HTERT RPE-1 (cell line): ENCODE measurements around the gene YOD1.

ENCODE experiments used
- in situ Hi-C: fragments of 300-500 bp; cut with MboI; formaldehyde crosslinking; loops from 4 replicates; pipeline ENCODE4 v1.14.3; 2020; ENCODE audit warnings: low sequenced_read_pairs

YOD1 gene

DNA sequence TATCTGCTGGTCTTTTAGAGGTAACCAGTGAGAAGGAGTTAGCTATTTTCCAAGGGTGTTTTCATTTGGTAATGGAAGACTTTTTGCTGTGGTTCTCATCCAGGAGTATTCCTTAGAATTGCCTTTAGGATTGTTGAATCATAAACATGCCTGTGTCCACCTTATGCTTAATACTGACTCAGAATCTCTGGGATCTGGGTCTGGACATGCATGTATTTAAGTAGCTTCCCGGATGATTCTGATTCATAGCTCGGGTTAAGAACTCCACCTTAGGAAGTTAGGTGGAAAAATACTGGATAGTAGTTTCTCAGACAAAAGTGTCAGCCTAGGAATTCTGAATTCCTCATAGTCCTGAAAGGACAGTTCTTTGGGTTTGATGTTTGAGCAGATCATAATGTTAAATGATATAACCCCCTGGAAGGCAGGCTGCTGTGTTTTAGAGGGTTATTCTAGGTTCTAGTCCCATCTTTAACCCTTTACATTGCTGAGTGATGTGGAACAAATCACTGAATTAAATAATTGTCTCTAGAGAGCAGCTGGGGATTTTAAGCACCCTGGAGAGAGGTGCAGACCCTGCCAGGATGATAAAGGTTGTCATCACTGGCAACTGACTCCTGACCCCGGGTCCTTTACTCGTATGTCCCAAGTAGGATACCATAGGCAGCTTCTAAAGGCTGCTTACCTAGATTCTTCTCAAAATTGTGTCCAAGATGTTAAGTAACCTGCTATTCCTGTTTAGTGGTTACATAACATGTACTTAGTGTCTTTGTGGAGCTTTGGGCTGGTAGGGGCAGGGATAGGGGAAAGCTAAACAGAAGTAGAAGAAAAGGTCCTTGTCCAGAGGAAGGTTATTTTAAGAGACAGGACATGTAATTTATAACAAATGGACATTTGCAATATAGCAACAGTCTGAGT is 23.2 kb upstream of the YOD1 start:
- in situ Hi-C loops: no loop called here

DNA sequence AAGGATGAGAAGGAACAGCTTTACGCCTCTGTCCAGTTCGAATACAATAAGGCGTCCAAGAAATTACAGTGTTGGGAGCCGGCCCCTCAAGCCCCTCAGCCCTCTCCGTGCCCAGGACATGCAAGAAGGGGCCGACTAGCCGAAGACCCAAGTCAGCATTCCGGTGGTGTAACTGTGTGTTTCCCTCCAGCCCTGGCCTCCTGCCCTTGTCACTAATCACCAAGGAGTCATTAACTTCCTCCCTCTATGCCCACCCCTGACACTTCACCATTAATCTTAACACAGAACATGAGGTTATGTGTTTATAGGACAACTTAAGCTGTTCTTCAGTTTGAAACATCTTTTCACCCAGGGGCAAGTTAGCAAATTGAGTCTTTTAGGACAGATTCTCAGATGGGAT is 21.2 kb upstream of the YOD1 start:
- in situ Hi-C loops: no loop called here

DNA sequence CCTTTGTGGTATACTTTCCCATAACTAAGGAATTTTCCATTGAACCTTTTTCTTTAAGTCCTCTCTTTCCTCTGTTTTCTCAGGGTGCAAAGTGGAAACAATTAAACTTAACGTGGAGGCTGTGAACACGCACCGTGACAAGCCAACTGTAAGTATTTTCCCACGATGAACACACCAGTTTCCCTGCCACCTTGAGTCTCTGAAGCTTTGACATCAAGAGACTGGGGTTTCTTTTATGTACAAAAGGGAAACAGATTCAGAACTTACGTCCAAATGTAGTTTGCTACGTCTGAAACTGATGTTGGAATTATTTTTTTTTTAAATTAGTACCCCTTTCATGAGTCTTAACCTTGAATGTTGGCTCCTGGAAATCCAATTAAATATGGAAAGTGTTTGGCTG is 20.4 kb upstream of the YOD1 start:
- in situ Hi-C loops: no loop called here

DNA sequence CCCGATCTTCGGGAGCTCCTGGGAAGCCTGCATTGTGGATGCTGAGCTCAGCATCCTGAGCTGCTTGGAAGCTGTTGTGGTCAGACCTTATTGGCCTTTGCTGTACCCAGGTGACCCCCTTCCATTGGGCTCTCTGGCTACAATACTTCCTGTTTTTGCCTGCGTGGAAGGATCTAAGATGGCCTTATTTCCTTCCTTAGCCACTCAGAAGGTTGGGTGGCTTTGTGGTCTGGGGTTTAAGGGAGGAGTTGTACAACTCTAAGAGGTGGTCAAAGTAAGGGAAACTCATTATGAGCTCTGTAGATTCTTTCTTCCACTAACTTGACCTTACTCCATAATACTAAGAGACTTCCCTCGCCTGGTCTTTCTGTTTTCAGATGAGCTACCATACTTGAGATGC is 19.8 kb upstream of the YOD1 start:
- in situ Hi-C loops: no loop called here

DNA sequence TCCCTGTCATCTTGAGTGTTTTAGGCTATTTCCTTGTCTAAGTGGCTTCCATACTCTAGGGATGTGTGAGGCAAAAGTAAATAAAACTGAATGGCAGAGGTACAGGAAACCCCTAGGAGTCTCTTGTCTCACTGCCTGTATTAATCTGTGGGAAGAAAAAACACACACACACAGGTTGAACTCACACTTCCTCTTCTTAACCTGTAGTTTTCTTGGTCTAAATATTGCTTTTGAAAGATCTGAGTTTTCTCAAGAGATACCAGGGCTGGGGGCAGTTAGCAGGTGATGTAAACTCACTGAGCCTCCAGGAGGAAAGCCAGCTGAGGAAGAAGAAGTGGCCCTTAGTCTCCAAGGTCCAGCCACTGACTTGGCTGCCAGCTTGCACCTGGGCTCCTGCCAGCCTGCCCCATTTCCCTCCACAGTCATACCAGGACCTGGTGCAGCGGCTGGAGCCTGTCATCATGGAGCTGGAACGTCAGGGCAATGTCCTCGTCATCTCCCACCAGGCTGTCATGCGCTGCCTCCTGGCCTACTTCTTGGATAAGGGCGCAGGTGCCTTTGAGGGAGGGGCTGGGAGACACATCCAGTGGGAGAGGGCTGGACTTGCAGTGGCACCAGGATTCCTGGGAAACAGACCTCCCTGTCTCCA is 19.0 kb upstream of the YOD1 start:
- in situ Hi-C loops: no loop called here

DNA sequence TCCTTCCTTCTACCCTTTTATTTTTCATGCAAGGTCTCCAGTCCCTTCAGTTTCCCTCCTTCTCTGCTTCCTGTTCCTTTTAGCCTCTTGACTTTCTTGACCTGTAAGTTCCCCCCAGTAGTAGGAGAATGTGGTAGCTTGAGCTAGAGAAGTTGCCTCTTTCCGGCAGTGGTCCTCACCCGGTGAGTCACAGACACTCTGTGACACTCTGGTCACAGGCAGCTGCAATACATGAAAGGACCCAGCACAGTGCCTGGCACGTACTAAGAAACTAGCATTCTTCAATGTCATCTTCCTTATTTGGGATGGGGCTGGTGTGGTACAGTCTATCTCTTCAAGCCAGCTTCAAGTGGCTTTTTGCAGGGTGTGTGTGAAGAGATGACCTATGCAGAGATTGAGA is 18.1 kb upstream of the YOD1 start:
- in situ Hi-C loops: no loop called here

DNA sequence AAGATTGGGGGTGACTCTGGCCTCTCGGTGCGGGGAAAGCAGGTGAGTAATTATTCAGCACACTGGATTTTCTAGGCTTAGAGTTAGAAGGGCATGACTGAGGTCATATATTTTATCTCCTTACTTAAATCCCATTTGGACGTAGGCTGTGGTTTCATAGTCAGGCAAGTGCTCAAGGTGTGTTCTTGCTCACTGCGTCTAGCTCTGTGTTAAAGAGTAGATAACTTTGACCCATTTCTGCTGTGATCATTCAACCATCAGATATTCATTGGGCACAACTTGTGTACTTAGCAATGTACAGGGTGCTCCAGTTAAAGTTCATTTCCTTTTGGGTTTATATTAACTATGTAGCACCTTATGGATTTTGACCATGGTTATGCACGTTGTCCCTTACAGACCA is 16.7 kb upstream of the YOD1 start:
- in situ Hi-C loops: no loop called here

DNA sequence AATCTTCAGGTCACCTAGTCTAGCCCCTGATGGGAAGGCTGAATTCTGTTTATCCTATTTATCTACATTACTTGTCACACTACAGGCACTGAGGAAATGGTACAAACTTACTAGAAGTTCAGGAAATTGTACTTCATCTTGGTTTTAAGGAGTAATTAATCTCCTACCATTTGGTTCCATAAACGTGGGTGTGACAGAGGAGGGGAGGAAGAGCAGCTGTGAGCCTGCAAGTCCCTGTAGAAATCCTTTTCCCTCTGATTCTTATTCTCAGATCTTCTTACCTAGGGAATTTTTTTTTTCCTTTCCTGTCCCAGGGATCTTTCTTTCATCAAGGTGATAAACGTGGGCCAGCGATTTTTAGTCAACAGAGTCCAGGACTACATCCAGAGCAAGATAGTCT is 16.2 kb upstream of the YOD1 start:
- in situ Hi-C loops: no loop called here

DNA sequence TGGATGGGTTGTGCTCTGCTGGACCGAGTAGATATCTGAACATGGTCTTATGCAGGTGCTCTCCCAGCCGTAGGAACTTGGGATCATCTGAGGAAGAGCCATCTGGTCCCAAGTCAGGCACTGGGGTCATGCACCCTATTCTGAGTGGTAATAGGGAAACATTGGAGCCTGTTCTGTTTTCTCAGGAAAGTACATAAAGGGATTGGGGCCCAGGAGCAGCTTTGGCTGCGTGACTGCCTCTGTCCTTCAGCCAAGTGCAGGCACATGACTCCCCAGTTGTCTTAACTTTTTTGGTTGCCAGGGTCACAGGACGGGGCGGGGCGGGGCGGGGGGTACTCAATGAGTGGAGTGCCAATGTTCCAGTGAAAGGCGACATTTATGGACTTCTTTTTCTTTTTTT is 13.6 kb upstream of the YOD1 start:
- in situ Hi-C loops: no loop called here

DNA sequence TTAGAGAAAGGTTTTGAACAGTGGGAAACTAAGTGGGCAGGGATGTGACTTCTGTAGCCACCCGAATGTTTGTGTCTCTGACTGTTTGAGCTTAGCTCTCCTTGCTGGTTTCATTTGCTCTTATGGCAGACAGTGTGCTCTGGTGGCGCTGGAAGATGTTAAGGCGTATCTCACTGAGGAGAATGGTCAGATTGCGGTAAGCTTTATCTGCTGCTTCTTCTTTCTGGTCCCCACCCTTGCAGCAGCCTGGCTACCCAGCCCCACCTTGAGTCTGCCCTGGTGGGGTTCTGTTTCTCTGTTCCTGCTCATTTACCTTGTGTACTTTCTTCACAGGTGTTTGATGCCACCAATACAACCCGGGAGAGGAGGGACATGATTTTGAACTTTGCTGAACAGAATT is 12.0 kb upstream of the YOD1 start:
- in situ Hi-C loops: no loop called here

DNA sequence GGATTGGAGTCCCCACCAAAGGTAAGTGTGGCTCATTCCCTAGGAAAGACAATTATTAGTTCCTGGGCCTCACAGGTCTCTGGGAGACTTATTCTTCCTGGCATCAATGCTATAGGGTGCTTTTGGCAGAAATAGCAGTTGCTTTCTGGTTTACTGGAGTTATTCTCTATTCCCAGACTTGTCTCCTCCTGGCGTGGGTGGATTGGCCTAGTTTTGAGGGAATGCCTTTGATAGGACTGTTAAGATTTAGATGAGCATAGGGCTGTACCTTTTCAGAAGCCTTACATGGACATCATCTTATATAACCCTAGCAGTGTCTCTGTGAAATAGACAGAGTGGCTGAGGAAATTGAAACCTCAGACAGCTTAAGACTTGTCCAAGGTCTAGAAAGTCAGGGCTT is 11.1 kb upstream of the YOD1 start:
- in situ Hi-C loops: no loop called here

DNA sequence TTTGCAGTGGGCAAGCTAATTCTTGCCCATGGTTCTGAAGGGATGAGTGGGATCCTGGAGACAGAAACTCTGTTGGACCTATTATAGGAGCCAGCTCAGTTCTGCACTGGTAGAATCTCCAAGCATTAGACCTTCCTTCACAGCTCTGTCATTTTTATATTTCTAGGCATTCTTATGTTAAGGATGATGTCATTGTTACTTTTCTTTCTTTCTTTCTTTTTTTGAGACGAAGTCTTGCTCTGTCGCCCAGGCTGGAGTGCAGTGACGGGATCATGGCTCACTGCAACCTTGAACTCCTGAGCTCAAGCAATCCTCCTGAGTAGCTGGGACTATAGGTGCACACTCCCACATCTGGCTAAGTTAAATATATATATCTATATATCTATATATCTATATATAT is 9.6 kb upstream of the YOD1 start:
- in situ Hi-C loops: no loop called here

DNA sequence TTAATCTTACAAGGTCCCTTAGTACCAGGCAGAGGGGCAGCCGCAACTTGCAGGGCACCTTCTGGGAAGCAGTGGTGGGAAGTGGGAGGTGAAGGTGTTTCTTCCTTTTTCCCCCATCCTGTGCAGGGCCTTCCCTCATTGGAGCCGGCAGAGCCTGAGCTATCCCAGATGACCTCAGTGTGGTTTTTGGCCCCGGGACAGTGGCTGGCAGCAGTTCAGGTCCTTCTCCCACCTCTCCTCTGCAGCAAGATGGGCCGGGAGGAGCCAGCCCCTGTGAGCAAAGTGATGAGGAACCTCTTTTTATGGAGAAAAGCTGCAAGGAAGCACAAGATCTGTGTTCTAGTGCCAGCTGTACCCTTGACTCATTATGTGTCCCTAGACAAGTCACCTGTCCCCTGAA is 8.9 kb upstream of the YOD1 start:
- in situ Hi-C loops: no loop called here

DNA sequence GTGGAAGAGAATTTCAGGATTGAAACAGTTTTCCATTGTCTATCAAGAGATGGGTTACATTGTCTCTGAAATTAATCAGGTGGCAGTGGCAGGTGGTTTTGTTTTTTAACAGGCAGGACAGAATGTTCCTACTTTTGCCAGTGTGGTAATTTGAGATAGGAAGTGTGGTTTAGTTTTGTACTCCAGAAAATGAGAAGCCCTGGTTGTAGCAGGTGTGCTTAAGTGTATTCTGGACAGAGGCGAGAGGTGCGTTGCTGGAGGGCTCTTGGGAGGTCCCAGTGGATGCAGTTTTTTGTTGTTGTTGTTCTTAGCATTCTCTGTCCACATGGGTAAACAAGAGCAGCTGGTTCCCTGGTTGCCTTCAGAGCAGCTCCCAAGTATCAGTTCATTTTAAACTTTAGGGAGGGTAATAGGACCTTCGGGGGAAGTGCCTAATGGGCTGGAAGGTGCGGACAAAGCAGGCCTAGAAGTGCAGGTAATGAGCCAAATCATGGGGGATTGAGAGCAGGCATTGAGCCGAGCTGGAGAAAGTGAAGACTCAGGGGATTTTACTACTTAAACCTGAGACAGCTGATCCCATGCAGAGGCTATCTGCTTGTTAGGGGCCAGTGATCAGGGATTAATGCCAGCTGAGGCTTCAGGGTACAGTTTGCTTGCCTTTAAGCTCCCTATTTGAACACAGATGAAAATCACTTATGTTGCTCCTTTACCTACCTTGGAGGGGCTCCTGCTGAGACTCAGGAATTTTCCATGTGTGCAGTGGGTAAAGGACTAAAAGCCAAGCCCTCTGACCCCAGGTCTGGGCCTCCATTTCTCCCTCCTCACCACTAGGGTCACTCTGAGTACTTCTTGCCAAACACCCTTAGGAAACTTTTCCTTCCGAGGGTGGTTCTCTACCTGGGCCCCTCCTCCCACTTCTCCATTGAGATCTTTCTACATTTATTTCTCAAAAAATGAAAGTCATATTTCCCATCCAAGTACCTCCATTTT is 8.2 kb upstream of the YOD1 start:
- in situ Hi-C loops: no loop called here

DNA sequence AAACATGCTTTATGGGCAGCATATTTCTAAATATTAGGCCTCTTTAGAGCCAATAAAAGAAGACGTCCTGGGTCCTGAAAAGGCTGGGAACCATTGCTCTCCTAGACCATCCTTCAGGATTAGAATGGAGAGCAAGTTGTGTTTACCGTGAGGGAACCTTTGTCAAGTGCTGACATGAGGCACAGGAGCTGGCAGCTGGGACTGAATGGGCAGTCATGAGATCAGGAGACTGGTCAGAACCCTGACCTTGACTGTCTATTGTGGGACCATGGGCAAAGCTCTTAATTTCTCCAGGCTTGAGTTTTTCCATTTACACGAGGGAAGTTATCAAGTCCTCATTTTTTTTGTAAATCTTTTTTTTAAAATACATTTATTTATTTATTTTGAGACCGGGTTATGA is 7.2 kb upstream of the YOD1 start:
- in situ Hi-C loops: no loop called here

DNA sequence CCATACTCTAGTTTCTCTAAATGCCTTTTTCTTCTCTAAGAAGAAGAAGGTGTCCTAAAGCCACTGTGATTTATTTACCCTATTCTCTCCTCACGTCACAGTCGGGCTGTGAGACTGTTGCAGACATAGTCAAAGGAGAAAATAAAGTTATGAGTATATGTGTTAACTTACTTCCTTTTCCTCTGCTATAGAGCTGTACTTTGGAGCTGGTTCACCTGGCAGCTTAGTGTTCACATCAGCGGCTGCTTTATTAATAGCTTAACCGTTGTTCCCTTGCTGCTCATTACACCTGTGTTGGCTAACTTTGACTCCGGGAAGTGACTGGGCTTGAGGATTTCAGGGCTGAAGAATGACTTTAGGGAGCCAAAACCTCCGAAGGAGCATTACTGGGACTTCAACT is 5.7 kb upstream of the YOD1 start:
- in situ Hi-C loops: no loop called here

DNA sequence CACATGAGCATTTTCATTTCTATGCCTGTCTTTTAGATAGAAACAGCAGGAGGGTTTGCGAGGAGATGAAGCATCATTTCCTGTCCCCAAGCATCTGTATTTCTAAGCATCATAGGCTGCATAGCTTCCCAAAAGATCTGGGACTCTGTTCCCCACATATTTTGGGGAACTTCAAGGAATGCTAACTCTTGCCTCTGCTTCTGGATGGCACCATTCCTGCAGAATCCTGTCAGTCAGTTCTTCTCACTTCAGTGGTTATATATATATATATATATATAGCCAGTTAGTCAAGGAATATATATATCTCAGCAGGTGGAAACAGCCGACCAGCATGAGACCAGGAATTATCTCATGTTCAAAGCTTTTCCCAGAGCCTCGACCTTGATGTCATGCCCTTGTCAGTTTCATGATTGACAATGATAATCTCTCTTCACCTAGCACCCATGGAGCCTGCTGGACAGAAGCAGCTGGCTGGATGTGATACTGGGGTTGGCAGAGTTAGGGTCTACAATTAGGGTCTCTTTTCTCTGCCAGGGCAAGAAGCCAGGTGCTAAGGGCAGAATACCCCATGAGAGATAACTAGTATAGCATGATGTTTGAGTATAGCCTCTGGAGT is 4.5 kb upstream of the YOD1 start:
- in situ Hi-C loops: no loop called here

DNA sequence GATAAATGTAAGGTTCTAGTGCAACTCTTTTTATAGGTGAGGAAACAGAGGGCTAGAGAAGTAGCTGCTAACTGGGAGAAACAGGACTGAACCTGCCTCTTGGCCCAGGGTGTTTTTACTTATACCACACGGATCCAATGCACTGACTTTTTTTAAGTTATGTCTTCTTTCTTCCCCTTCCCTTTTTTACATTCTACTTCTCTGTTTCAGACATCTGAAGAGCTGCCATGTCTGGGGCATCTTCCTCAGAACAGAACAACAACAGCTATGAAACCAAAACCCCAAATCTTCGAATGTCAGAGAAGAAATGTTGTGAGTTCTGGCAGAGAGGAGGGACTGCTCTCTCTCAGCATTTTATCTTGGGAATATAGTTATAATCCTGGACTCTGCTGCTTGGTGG is 3.5 kb upstream of the YOD1 start:
- in situ Hi-C loops: no loop called here

DNA sequence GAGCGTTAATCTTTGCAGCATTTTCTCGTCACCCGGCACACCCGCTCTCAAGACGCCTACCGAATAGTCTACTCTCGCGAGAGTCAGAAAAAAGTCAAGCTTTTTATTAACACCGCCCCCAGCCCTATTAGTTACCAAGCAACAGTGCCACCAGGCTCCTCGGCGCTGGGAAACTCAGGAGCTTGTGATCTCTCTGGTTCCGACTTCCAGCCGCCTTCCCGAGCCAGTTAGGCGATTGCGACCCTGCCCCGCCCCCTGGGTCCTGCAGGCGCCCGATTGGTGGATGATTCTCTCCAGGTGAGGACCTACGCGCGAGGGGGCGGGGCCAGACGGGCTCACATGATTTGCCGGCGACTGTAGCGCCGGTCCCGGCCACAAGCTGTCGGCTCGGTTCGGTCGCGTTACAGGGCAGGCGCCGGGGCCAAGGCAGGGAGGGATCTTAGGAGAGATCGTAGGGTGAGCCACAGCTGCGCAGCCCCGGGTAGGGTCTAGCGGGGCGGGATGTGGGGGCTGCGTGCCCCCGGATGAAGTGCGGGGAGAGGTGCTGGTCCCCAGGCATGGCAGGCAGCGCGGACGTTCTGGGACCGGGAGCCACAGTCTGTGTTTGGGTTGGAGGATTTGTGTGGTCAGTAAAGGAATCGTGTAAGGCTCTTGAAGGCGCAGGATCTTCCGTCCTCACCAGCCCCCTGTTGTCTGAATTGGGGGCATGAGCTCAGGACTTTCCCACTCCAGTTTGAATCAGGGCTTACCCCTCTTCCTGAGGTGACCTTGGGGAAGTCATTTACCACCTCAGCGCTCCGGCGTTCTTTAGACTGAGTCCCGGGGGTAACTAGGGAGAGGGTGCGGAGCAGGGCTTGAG is 2.1 kb upstream of the YOD1 start, which contains the start of gene PFKFB2:
TSS of gene PFKFB2 (plus strand) at position 365 of the 859 bp plus-strand sequence. CDS start 1,443 bp downstream, outside the sequence.
- in situ Hi-C loops: no loop called here
